Measurements from ENCODE around the gene AGAP1. TPM values are rescaled to one million over a fixed set of nuclear protein-coding genes. Genes with fewer than 3 reads are reported as not detected.

AGAP1 gene
- total RNA-seq, 4 donors from 2014 or later: 33.7 to 55.2 (median 37.5) TPM

DNA sequence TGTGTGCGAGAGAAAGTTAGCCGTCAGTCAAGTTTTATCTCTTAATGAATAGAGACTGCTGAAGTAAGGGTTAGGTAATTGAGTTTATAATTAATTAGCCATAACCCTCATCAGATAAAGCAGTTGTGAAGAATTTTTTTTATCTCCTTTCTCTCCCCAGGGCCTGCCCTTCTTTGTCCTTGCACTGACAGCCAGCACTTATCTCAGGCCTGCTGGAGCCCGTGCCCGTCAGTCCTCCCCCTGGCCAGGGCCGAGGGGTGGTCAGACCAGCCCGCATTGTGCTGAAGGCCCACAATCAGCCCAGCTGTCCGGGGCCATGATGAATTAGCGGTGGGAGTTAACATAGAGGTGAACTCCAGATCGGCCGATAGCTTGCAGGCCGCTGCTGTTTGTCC lies 358.7 kb downstream of the AGAP1 start:
- H3K9me3 ChIP-seq: no peaks in the 10 kb centered on the region
- H3K4me1 ChIP-seq: peaks cover 0 to 5% (median 0%) of the 10 kb centered on the region in 3 donors
- TF ChIP-seq POLR2AphosphoS5 (IDR thresholded peaks at IDR 0.05) (no peak), POLR2A (IDR thresholded peaks at IDR 0.05) (no peak), EP300 (IDR thresholded peaks at IDR 0.05) (no peak)
- TF ChIP-seq, protein P1, sequence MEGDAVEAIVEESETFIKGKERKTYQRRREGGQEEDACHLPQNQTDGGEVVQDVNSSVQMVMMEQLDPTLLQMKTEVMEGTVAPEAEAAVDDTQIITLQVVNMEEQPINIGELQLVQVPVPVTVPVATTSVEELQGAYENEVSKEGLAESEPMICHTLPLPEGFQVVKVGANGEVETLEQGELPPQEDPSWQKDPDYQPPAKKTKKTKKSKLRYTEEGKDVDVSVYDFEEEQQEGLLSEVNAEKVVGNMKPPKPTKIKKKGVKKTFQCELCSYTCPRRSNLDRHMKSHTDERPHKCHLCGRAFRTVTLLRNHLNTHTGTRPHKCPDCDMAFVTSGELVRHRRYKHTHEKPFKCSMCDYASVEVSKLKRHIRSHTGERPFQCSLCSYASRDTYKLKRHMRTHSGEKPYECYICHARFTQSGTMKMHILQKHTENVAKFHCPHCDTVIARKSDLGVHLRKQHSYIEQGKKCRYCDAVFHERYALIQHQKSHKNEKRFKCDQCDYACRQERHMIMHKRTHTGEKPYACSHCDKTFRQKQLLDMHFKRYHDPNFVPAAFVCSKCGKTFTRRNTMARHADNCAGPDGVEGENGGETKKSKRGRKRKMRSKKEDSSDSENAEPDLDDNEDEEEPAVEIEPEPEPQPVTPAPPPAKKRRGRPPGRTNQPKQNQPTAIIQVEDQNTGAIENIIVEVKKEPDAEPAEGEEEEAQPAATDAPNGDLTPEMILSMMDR (IDR thresholded peaks at IDR 0.05): no peak
- no peak overlapping the region for H3K27ac ChIP-seq
- no peak overlapping the region for H3K4me3 ChIP-seq
- H3K36me3 ChIP-seq: peaks cover 0 to 8% of the 10 kb centered on the region in 2 donors
- no peaks in the 10 kb centered on the region for H3K27me3 ChIP-seq
- 87 to 95% methylated on average over 2 to 8 of the region's 11 CpGs for WGBS, 2 donors (ENCODE audit: low coverage in 1 of 2)
- ATAC-seq: no peak

DNA sequence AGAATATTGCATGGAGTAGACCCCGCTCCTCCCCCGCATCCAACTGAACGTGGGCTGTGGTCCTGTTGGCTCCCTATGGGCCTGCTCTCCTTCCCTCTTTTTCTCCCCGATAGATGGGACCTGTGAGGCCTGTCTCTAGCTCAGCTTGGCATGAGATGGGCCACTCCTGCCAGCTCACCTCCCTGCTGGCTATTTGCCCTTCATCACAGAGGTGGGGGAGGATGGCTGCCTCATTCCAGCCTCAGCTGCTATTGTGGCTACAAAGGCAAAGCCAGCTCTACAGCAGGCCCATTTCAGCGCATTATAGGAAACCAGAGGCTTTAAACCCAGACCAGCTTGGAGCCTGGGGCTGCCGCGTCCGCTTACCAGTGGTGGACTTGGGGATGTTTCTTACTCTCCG lies 360.4 kb downstream of the AGAP1 start:
- H3K27ac ChIP-seq: no peak overlapping the region
- no peaks in the 10 kb centered on the region for H3K9me3 ChIP-seq
- 0 to 100% methylated on average over 1 of the region's 9 CpGs for WGBS, 2 donors (ENCODE audit: low coverage in 1 of 2)
- H3K27me3 ChIP-seq: no peaks in the 10 kb centered on the region
- no peak for ATAC-seq
- H3K4me3 ChIP-seq: no peak overlapping the region
- H3K36me3 ChIP-seq: peaks cover 0 to 8% of the 10 kb centered on the region in 2 donors
- peaks cover 0 to 5% (median 0%) of the 10 kb centered on the region in 3 donors for H3K4me1 ChIP-seq
- TF ChIP-seq POLR2AphosphoS5 (IDR thresholded peaks at IDR 0.05) (no peak), POLR2A (IDR thresholded peaks at IDR 0.05) (no peak), EP300 (IDR thresholded peaks at IDR 0.05) (no peak)
- TF ChIP-seq, protein P1 (IDR thresholded peaks at IDR 0.05): no peak

DNA sequence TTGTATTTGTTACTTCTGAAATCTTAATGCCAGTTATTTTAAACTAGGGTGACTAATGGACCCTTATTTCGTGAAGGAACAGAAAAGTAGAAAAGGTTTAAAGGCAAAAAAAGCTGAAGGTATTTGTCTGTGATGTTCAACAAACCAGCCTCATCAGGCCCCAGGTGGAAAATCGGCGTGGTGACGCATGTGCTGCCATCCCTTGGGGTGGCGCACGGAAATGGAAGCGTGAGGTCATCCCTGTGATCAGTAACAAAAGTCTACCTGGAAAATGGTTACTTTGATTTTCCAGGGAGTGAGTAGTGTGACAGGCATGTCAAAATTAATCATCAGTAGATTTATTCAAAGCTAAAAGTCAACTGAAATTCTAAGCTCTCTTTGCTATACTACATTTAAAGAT lies 361.2 kb downstream of the AGAP1 start:
- Histone ChIP-seq H3K4me1 (peaks cover 0 to 5% (median 0%) of the 10 kb centered on the region in 3 donors), H3K9me3 (no peaks in the 10 kb centered on the region), H3K36me3 (peaks cover 0 to 8% of the 10 kb centered on the region in 2 donors), H3K27ac (no peak overlapping the region), H3K4me3 (no peak overlapping the region), H3K27me3 (no peaks in the 10 kb centered on the region)
- no peak for TF ChIP-seq POLR2AphosphoS5 (IDR thresholded peaks at IDR 0.05)
- TF ChIP-seq, protein P1 (IDR thresholded peaks at IDR 0.05): no peak
- no peak for TF ChIP-seq POLR2A (IDR thresholded peaks at IDR 0.05)
- no peak for TF ChIP-seq EP300 (IDR thresholded peaks at IDR 0.05)
- ATAC-seq: no peak
- 92 to 97% methylated on average over 7 of the region's 7 CpGs for WGBS, 2 donors (ENCODE audit: low coverage in 1 of 2)

DNA sequence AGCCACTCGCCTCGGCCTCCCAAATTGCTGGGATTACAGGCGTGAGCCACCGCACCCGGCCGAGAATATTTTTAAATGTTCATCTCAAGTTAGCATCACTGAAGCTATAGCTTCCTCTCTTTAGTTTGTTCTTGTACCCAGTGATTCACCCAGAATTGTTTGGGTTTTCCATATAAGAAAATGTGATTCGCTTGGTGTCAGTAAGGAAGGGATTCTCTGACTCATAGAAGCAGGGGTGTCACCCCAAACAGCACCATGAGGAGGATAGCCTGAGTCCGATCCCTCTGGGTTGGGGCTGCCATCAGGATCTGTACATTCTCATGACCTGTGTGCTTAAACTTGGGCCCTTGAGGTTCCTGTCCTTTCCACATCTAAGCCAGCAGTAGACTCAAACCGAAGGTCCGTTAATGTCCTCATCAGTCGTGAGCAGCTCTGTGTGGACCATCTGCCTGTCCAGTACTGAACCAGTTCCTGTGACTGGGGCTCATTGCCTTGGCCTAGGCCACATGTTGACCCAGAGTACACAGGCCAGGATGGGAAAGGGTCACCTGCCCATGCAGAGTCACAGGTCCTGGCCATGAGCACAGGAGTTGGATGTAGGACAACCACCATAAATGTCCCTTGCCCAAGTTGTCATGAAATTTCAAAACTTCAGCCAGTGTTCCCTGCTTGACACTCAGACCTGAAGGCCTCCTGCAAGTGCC lies 362.5 kb downstream of the AGAP1 start:
- TF ChIP-seq POLR2AphosphoS5 (IDR thresholded peaks at IDR 0.05) (no peak), EP300 (IDR thresholded peaks at IDR 0.05) (no peak), POLR2A (IDR thresholded peaks at IDR 0.05) (no peak)
- TF ChIP-seq, protein P1 (IDR thresholded peaks at IDR 0.05): no peak
- H3K36me3 ChIP-seq: peaks cover 0 to 8% of the 10 kb centered on the region in 2 donors
- no peaks in the 10 kb centered on the region for H3K9me3 ChIP-seq
- peaks cover 0 to 5% (median 0%) of the 10 kb centered on the region in 3 donors for H3K4me1 ChIP-seq
- H3K4me3 ChIP-seq: no peak overlapping the region
- no peak overlapping the region for H3K27ac ChIP-seq
- 100% methylated on average over 2 to 7 of the region's 11 CpGs for WGBS, 2 donors (ENCODE audit: low coverage in 1 of 2)
- no peak for ATAC-seq
- no peaks in the 10 kb centered on the region for H3K27me3 ChIP-seq

DNA sequence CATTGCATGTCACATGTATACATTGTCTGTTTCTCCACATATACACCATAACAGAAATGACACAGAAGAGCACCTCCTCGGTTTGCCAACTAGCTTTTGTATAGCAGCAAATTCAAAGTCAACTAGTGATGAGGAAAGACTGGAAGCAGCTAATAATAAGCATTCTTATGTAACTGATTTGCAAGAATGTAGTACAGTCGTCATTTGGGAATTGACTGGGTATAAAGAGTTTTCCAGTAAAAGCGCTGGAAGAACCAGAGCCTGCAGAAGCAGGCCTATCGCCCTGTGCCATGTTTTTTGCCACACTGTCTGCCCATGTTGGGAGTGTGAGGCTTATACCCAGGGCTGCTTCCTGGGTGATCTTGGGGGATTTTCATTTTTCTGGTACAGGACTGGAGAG lies 363.8 kb downstream of the AGAP1 start:
- 70 to 91% methylated on average over 3 to 4 of the region's 4 CpGs for WGBS, 2 donors (ENCODE audit: low coverage in 1 of 2)
- Histone ChIP-seq H3K9me3 (no peaks in the 10 kb centered on the region), H3K4me1 (peaks cover 0 to 5% (median 0%) of the 10 kb centered on the region in 3 donors)

More for the DNA sequence above, 363.8 kb downstream of the AGAP1 start:
- Histone ChIP-seq H3K36me3 (peaks cover 0 to 4% of the 10 kb centered on the region in 2 donors), H3K27me3 (no peaks in the 10 kb centered on the region), H3K27ac (no peak overlapping the region), H3K4me3 (no peak overlapping the region)
- TF ChIP-seq, protein P1 (IDR thresholded peaks at IDR 0.05): no peak
- TF ChIP-seq EP300 (IDR thresholded peaks at IDR 0.05) (no peak), POLR2A (IDR thresholded peaks at IDR 0.05) (no peak), POLR2AphosphoS5 (IDR thresholded peaks at IDR 0.05) (no peak)
- ATAC-seq: no peak
